ENCODE data around the gene ZNF397. TPM values are rescaled to one million over a fixed set of nuclear protein-coding genes. Genes with fewer than 3 reads are reported as not detected.

ZNF397 gene
- total and polyA plus RNA-seq, 9 of the 15 experiments (the other 6 are each of a cell fraction or from before 2014, with no cell fraction given), result 6.4 to 24.2 (median 19.3) TPM

DNA sequence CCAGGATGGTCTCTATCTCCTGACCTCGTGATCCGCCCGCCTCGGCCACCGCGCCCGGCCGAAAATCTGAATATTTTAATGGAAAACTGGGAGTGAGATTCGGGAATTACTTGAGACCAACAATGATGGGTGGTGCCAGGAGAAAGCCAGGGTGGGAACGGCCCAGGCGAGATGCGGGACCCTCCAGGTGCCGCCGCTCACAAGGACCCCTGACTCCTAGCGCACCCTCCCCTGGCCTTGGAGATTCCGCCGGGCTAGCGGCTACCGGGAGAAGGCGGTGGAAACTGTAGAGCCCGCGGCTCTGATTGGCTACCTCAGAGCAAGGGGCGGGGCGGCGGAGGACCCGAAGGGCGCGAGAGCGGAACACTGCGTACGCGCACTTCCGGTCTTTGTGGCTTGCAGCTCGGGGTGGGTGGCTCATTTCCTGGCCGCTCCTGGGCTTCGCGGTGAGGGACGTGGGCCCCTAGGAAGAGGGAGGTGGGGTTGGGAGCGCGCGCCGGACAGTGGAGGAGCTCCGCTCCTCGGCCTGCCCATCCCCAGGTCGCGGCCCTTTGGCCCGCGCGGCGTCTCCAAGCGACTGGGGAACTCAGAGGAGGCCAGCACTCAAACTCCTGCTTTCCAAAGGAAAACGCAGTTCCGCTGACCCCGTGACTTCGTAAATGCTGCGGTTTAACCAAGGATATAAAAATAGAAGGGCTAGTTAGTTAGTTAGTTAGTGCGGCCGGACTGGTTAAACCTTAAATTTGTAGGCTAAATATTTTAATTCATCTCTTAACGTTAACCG is at the start of gene ZNF397 (continued):
- TF ChIP-seq ZNF79 (CRISPR knock-in tag; IDR thresholded peaks at IDR 0.05; ENCODE audit: low read depth), result no peak
- no peak for TF ChIP-seq ZKSCAN1 (IDR thresholded peaks at IDR 0.05; ENCODE audit: low read depth, low read length)
- TF ChIP-seq, protein P1, sequence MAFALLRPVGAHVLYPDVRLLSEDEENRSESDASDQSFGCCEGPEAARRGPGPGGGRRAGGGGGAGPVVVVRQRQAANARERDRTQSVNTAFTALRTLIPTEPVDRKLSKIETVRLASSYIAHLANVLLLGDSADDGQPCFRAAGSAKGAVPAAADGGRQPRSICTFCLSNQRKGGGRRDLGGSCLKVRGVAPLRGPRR (CRISPR knock-in tag; IDR thresholded peaks at IDR 0.05), result no peak
- peak; percentile 55 for TF ChIP-seq HCFC1 (IDR thresholded peaks at IDR 0.05; ENCODE audit: low read depth, low read length)
- TF ChIP-seq ZNF780A (CRISPR knock-in tag; IDR thresholded peaks at IDR 0.05), result no peak
- no peak for TF ChIP-seq CCNT2 (IDR thresholded peaks at IDR 0.05; ENCODE audit: borderline replicate concordance, extremely low read depth, insufficient read length, low read depth, low read length)
- TF ChIP-seq TOE1 (IDR thresholded peaks at IDR 0.05; ENCODE audit: borderline replicate concordance), result peak; percentile 57
- TF ChIP-seq TOE1 (CRISPR knock-in tag; IDR thresholded peaks at IDR 0.05; ENCODE audit: borderline replicate concordance, low read depth), result no peak

DNA sequence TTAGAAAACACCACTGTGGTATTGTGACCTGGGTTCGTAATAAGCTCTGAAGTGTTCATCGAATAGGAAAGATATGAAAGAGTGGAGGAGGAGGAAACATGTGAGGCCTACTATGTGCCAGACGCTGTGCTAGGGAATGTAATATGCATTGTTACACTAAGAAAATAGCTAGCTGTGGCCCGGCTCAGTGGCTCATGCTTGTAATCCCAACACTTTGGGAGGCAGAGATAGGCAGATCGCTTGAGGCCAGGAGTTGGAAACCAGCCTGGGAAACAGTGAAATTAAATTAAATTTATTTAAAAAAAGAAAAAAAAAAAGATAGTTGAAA is 49.2 kb upstream of the ZNF397 start:
- Histone ChIP-seq H3K36me3 (ENCODE audit: control insufficient read depth, insufficient read depth, low read length) (no peaks in the 10 kb centered on the region), H2AFZ (ENCODE audit: low read depth, low read length) (no peak overlapping the region; the same call in 1 of the 2 replicates), H3K9me3 (replicated peaks; ENCODE audit: control insufficient read depth, insufficient read depth, low read depth, low read length) (no peaks in the 10 kb centered on the region), H3K27ac (ENCODE audit: extremely low read depth, low read depth, low read length) (no peak overlapping the region), H4K20me1 (replicated peaks; ENCODE audit: control insufficient read depth, insufficient read depth, low read length) (no peaks in the 10 kb centered on the region), H3K79me2 (ENCODE audit: control insufficient read depth, insufficient read depth, low read length) (no peaks in the 10 kb centered on the region), H3K4me3 (no peak overlapping the region), H3K27me3 (ENCODE audit: control insufficient read depth in 2 of 2, insufficient read depth in 2 of 2, low read length in 2 of 2) (no peaks in the 10 kb centered on the region), H3K4me2 (ENCODE audit: insufficient read depth, low read length) (no peak overlapping the region), H3K9ac (ENCODE audit: insufficient read depth in 1 of 2, low read depth in 2 of 2, low read length in 2 of 2) (no peak overlapping the region), H3K9me1 (ENCODE audit: control insufficient read depth, insufficient read depth, low read length) (no peaks in the 10 kb centered on the region), H3K4me1 (replicated peaks in 1 of 2; ENCODE audit: control insufficient read depth in 2 of 2, insufficient read depth in 2 of 2, low read length in 2 of 2) (peaks cover 0 to 3% of the 10 kb centered on the region in 2 experiments; a peak in 1 of 5 replicates)
- 32% methylated on average over 5 of the region's 5 CpGs for WGBS (ENCODE audit: insufficient coverage, low coverage, missing lambda C conversion rate)
- in situ Hi-C loops (cut with MboI) (no loop called here), intact Hi-C loops (cut with micrococcal nuclease) (no loop called here)
- POLR2A ChIA-PET, result interaction anchor here (0.9 to 2.1 kb wide), 2 partner anchors 47 to 49 kb away, joined by 3 to 7 read pairs; no protein-coding TSS in a partner anchor
- ATAC-seq (no peak; the same call in 2 of the 3 replicates), DNase-seq (ENCODE audit: extremely low read depth in 1 of 4, low spot score in 3 of 4) (no peak), FAIRE-seq (no peak)
- CTCF ChIA-PET (ENCODE audit: low intra/inter-chr PET ratio), result no interaction called here
- no TSS peak for BruUV-seq (replicated peaks)
- TF ChIP-seq BDP1 (IDR thresholded peaks at IDR 0.05; ENCODE audit: insufficient read depth, insufficient read length) (no peak), NUFIP1 (IDR thresholded peaks at IDR 0.05; ENCODE audit: partially characterized antibody) (no peak), FOS (IDR thresholded peaks at IDR 0.05; ENCODE audit: extremely low read depth, insufficient read length) (no peak), ZKSCAN1 (IDR thresholded peaks at IDR 0.05; ENCODE audit: low read depth, low read length) (peak; percentile 93)

Data from K562 (cell line).